SK-N-SH (cell line): ENCODE measurements around the gene RAPGEF3. TPM values are rescaled to one million over a fixed set of nuclear protein-coding genes. Genes with fewer than 3 reads are reported as not detected.

Source experiments
- CTCF ChIA-PET: fragments of 300-600, 350-600 bp; formaldehyde crosslinking; extraction: SDS; loops from one replicate; lab custom pipeline; 2021; lab: Yijun Ruan, JAX
- POLR2A ChIA-PET: fragments of 350-600 bp; sonication (Branson Sonifier 250); formaldehyde crosslinking; extraction: SDS; loops from one replicate; lab custom pipeline; 2020; ENCODE audit warnings: antibody characterized with exemption, inconsistent platforms; lab: Yijun Ruan, JAX
- DNase-seq: peaks from one replicate; pipeline ENCODE4 v3.0.0; 2012
- H2AFZ ChIP-seq: fragments of 200-600 bp; sonication (generic); 2 replicates; pipeline ENCODE4 v1.8.1; 2016; ENCODE audit warnings: antibody characterized with exemption, mild to moderate bottlenecking, low read depth
- H3F3A ChIP-seq: fragments of 200-600 bp; sonication (generic); replicated peaks from 2 replicates; pipeline ENCODE3; 2016; ENCODE audit warnings: antibody characterized with exemption, mild to moderate bottlenecking; ENCODE audit not compliant: insufficient read depth
- H3K27ac ChIP-seq, 2 experiments: fragments of 200-500 bp in 1 of 2; fragments of 200-600 bp in 1 of 2; sonication (Bioruptor generic) in 1 of 2; sonication (generic), shearing (Covaris generic) in 1 of 2; 2 replicates each; pipeline versions ENCODE4 v1.5.1 to v1.6.1; 2014 to 2016; ENCODE audit warnings: low read depth in 2 of 2, inconsistent platforms in 1 of 2, low read length in 1 of 2, mild to moderate bottlenecking in 1 of 2, mixed read lengths in 1 of 2
- H3K27me3 ChIP-seq: fragments of 200-600 bp; sonication (generic), shearing (Covaris generic); 2 replicates; pipeline ENCODE4 v1.6.1; 2016; ENCODE audit warnings: mixed run types; ENCODE audit not compliant: insufficient read depth
- H3K36me3 ChIP-seq, 2 experiments: fragments of 200-500 bp in 1 of 2; fragments of 200-600 bp in 1 of 2; sonication (Bioruptor generic) in 1 of 2; sonication (generic) in 1 of 2; replicated peaks in 1 of 2; 2 replicates each; pipeline versions ENCODE3 to v1.5.1; 2014 to 2016; ENCODE audit warnings: low read length in 1 of 2, mild to moderate bottlenecking in 1 of 2; ENCODE audit not compliant: insufficient read depth in 2 of 2, control insufficient read depth in 1 of 2
- H3K4me1 ChIP-seq, 2 experiments: fragments of 200-500 bp in 1 of 2; fragments of 200-600 bp in 1 of 2; sonication (Bioruptor generic) in 1 of 2; sonication (generic), shearing (Covaris generic) in 1 of 2; 2 replicates each; pipeline versions ENCODE4 v1.5.1 to v1.6.1; 2014 to 2016; ENCODE audit warnings: low read depth in 1 of 2, low read length in 1 of 2, mixed run types in 1 of 2; ENCODE audit not compliant: insufficient read depth in 2 of 2, control insufficient read depth in 1 of 2
- H3K4me2 ChIP-seq: fragments of 200-600 bp; sonication (generic), shearing (Covaris generic); 2 replicates; pipeline ENCODE4 v1.6.1; 2017; ENCODE audit warnings: mixed run types
- H3K4me3 ChIP-seq, 2 experiments: fragments of 200-500 bp in 1 of 2; fragments of 200-600 bp in 1 of 2; sonication (Bioruptor generic) in 1 of 2; sonication (generic), shearing (Covaris generic) in 1 of 2; 2 replicates each; pipeline versions ENCODE4 v1.5.1 to v1.8.1; 2014 to 2016; ENCODE audit warnings: low read depth in 2 of 2, inconsistent platforms in 1 of 2, low read length in 1 of 2, mild to moderate bottlenecking in 1 of 2, mixed read lengths in 1 of 2, moderate library complexity in 1 of 2
- H3K79me2 ChIP-seq: fragments of 200-600 bp; sonication (generic); 2 replicates; pipeline ENCODE4 v1.8.1; 2017; ENCODE audit warnings: mild to moderate bottlenecking; ENCODE audit not compliant: insufficient read depth
- H3K9ac ChIP-seq: fragments of 200-600 bp; sonication (generic); 2 replicates; pipeline ENCODE4 v1.6.1; 2017; ENCODE audit warnings: mixed run types
- H3K9me2 ChIP-seq: fragments of 200-600 bp; sonication (generic); 2 replicates; pipeline ENCODE4 v1.6.1; 2017; ENCODE audit warnings: mixed run types
- H3K9me3 ChIP-seq: fragments of 200-600 bp; sonication (generic); 2 replicates; pipeline ENCODE4 v1.6.1; 2017; ENCODE audit warnings: mixed run types, mild to moderate bottlenecking, moderate library complexity
- H4K20me1 ChIP-seq: fragments of 200-600 bp; sonication (generic); 2 replicates; pipeline ENCODE4 v1.6.1; 2017; ENCODE audit warnings: mild to moderate bottlenecking, mixed run types; ENCODE audit not compliant: insufficient read depth
- CHD2 ChIP-seq: fragments of 150-350 bp; IDR thresholded peaks from 2 replicates; pipeline ENCODE4 v1.6.1; 2018; ENCODE audit warnings: low read length; ENCODE audit not compliant: partially characterized antibody
- EP300 ChIP-seq, 2 experiments: IDR thresholded peaks; 2 replicates each; pipeline versions ENCODE4 v1.4.0 to v1.6.1; 2012; ENCODE audit warnings: borderline replicate concordance in 1 of 2, low read depth in 1 of 2, low read length in 1 of 2
- FOXM1 ChIP-seq: IDR thresholded peaks from 2 replicates; pipeline ENCODE4 v1.4.0; 2012; ENCODE audit warnings: low read depth, mild to moderate bottlenecking
- JUND ChIP-seq: IDR thresholded peaks from 2 replicates; pipeline ENCODE4 v1.4.0; 2012
- MEF2A ChIP-seq: IDR thresholded peaks from 2 replicates; pipeline ENCODE4 v1.4.0; 2012; ENCODE audit warnings: low read depth, borderline replicate concordance
- MXI1 ChIP-seq: IDR thresholded peaks from 2 replicates; pipeline ENCODE4 v1.6.1; 2012; ENCODE audit warnings: mild to moderate bottlenecking, low read depth, low read length, improper control_type of control experiment
- NFIC ChIP-seq: IDR thresholded peaks from 2 replicates; pipeline ENCODE4 v1.4.0; 2012; ENCODE audit warnings: borderline replicate concordance
- NRF1 ChIP-seq: IDR thresholded peaks from 2 replicates; pipeline ENCODE4 v1.6.1; 2012; ENCODE audit warnings: low read depth, mild to moderate bottlenecking, low read length
- RFX5 ChIP-seq: IDR thresholded peaks from 2 replicates; pipeline ENCODE4 v1.6.1; 2012; ENCODE audit warnings: mild to moderate bottlenecking, improper control_type of control experiment, low read length
- RXRA ChIP-seq: IDR thresholded peaks from 2 replicates; pipeline ENCODE4 v1.4.0; 2012; ENCODE audit warnings: low read depth, mild to moderate bottlenecking, borderline replicate concordance
- TCF12 ChIP-seq: IDR thresholded peaks from 2 replicates; pipeline ENCODE4 v1.4.0; 2012
- WGBS: methylation state at CpG from one replicate; pipeline ENCODE4 v1.1.6; 2017; ENCODE audit warnings: low lambda C conversion rate; 5-methylcytosine and 5-hydroxymethylcytosine counted together
- polyA plus RNA-seq, 3 experiments: library from polyadenylated mRNA; depleted of rRNA; stranded (reverse); fragments of >200 nt; gene quantifications; 2 replicates each; pipeline ENCODE4 v1.2.3, GENCODE V29; 2012
- TF ChIP-seq, protein P1 (sequence below): fragments of 200-600 bp; sonication (generic); IDR thresholded peaks from 2 replicates; pipeline ENCODE4 v1.6.1; 2017; ENCODE audit warnings: antibody characterized with exemption, mild to moderate bottlenecking, moderate library complexity
- TF ChIP-seq, protein P2 (sequence below): IDR thresholded peaks from 2 replicates; pipeline ENCODE4 v1.4.0; 2012; ENCODE audit warnings: low read depth, borderline replicate concordance

Gene RAPGEF3
- polyA plus RNA-seq, 1 of the 3 experiments (the other 2 are of a cell fraction) = 0.90 TPM

GRCh38 chr12:47766502-47767215, 8.0 kb upstream of the RAPGEF3 start:
- Histone ChIP-seq H3K4me1 (peaks cover 7 to 42% of the 10 kb centered on the region in 2 experiments; a peak in 2 of 4 replicates), H3K27me3 (no peaks in the 10 kb centered on the region), H3K9ac (no peak overlapping the region), H4K20me1 (no peaks in the 10 kb centered on the region), H3F3A (no peaks in the 10 kb centered on the region), H3K27ac (no peak overlapping the region), H3K36me3 (no peaks in the 10 kb centered on the region), H3K4me2 (no peak overlapping the region), H3K4me3 (no peak overlapping the region), H3K9me2 (no peaks in the 10 kb centered on the region), H3K79me2 (no peaks in the 10 kb centered on the region), H2AFZ (no peak overlapping the region), H3K9me3 (no peaks in the 10 kb centered on the region)
- CTCF ChIA-PET = interaction anchor here (1.0 to 22.9 kb wide), 10 partner anchors 11 to 115 kb away, joined by 3 to 1294 read pairs (median 10); partner anchors contain the start of genes ENDOU, RAPGEF3 and RPAP3
- TF ChIP-seq RFX5 (no peak), EP300 (IDR thresholded peaks at IDR 0.05; ENCODE audit: borderline replicate concordance in 1 of 2, low read depth in 1 of 2, low read length in 1 of 2) (no peak), JUND (no peak), RXRA (no peak), FOXM1 (no peak), NFIC (no peak), MEF2A (no peak), TCF12 (no peak), CHD2 (no peak), NRF1 (no peak), MXI1 (no peak)
- TF ChIP-seq, protein P1, sequence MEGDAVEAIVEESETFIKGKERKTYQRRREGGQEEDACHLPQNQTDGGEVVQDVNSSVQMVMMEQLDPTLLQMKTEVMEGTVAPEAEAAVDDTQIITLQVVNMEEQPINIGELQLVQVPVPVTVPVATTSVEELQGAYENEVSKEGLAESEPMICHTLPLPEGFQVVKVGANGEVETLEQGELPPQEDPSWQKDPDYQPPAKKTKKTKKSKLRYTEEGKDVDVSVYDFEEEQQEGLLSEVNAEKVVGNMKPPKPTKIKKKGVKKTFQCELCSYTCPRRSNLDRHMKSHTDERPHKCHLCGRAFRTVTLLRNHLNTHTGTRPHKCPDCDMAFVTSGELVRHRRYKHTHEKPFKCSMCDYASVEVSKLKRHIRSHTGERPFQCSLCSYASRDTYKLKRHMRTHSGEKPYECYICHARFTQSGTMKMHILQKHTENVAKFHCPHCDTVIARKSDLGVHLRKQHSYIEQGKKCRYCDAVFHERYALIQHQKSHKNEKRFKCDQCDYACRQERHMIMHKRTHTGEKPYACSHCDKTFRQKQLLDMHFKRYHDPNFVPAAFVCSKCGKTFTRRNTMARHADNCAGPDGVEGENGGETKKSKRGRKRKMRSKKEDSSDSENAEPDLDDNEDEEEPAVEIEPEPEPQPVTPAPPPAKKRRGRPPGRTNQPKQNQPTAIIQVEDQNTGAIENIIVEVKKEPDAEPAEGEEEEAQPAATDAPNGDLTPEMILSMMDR = no peak
- TF ChIP-seq, protein P2, sequence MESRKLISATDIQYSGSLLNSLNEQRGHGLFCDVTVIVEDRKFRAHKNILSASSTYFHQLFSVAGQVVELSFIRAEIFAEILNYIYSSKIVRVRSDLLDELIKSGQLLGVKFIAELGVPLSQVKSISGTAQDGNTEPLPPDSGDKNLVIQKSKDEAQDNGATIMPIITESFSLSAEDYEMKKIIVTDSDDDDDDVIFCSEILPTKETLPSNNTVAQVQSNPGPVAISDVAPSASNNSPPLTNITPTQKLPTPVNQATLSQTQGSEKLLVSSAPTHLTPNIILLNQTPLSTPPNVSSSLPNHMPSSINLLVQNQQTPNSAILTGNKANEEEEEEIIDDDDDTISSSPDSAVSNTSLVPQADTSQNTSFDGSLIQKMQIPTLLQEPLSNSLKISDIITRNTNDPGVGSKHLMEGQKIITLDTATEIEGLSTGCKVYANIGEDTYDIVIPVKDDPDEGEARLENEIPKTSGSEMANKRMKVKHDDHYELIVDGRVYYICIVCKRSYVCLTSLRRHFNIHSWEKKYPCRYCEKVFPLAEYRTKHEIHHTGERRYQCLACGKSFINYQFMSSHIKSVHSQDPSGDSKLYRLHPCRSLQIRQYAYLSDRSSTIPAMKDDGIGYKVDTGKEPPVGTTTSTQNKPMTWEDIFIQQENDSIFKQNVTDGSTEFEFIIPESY = no peak
- POLR2A ChIA-PET = interaction anchor here (1.5 kb wide), 1 partner anchor 30 kb away, joined by 5 read pairs; no protein-coding TSS in a partner anchor
- WGBS = 78% methylated on average over 5 of the region's 5 CpGs
- no peak for DNase-seq
